GM19452 (cell line): Measurements from ENCODE around the gene TXNRD2.
"Not testable (repeated sequence)": the region's sequence is repeated elsewhere in the genome, so short reads cannot be mapped to it uniquely, and the experiment has no call there.

Source experiments
- ATAC-seq: cut with Tn5 transposase; IDR thresholded peaks from one replicate; pipeline ENCODE4 v1.9.1; 2021; ENCODE audit not compliant: unreplicated experiment

TXNRD2 gene

DNA sequence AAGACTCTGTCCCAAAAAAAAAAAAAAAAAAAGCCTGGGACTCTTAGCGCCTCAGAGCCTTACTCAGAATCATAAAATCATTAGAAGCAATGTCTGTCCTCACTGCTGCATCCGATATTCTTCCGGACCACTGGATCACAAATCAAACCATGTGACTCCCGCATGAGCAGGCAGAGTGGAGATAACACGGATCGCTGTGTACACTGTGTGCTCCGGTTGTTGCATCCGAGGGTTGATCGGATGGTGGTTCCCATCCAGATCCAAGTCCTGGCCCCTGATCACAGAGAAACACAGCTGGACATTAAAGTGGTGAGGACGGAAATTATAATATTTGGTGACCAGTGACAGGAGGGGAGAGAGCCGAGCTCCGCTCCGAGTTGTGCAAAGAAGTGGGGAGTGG lies 9.7 kb upstream of the TXNRD2 start:
- no peak for ATAC-seq

DNA sequence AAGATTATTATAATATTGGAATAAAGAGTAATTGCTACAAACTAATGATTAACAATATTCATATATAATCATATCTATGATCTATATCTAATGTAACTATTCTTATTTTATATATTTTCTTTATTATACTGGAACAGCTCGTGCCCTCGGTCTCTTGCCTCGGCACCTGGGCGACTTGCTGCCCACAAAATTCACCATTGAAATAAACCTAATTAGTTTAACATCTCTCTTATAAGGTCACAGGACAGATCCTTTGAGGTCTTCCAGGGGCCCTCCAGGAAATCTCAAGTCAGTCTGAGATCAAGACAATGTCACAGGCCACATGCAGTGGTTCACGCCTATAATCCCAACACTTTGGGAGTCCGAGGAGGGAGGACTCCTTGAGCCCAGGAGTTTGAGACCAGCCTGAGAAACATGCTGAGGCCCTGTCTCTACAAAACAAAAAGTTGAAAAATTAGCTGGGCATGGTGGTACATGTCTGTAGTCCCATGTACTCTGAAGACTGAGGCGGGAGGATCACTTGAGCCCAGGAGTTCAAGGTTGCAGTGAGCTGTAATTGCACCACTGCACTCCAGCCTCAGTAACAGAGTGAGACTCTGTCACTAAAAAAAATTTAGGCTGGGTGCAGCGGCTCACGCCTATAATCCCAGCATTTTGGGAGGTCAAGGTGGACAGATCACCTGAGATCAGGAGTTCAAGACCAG lies 6.6 kb upstream of the TXNRD2 start:
- no peak for ATAC-seq

DNA sequence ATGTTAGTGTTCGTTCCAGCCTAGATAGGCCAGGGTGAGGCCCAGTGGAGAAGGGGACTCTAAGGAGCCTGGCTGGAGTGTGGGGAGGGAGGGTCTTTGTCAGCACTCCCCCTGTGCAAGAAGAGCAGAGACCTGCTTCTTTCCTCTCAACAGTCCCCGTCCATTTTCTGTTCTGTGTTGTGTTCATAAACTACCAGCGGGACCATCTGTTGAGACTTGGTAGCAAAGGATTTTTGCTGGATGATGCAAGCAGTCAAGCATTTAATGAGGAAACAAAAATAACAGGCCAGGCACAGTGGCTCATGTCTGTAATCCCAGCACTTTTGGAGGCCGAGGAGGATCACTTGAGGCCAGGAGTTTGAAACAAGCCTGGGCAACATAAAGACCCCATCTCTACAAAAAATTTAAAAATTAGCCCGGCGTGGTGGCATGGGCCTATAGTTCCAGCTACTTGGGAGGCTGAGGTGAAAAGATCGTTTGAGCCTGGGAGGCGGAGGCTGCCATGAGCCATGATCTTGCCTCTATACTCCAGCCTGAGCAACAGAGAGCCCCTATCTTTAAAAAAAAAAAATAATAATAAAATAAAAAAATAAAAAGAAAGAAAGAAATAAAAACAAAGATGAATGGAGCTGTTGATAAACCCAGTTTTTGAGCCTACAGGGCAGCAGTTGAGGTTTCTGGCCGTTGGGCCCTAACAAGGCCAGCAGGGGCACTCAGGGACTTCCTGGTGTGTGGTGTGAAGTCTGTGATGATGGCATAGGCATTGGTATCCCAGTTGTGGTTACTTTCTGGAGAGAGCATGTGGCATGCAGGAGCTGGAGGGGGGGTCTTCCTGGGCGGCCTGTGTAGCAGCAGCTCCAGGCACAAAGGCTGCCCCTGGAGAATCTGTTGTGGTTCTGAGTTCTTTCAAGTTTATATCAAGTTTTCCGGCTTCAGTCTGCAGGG lies 1.7 kb upstream of the TXNRD2 start:
- ATAC-seq = no peak

DNA sequence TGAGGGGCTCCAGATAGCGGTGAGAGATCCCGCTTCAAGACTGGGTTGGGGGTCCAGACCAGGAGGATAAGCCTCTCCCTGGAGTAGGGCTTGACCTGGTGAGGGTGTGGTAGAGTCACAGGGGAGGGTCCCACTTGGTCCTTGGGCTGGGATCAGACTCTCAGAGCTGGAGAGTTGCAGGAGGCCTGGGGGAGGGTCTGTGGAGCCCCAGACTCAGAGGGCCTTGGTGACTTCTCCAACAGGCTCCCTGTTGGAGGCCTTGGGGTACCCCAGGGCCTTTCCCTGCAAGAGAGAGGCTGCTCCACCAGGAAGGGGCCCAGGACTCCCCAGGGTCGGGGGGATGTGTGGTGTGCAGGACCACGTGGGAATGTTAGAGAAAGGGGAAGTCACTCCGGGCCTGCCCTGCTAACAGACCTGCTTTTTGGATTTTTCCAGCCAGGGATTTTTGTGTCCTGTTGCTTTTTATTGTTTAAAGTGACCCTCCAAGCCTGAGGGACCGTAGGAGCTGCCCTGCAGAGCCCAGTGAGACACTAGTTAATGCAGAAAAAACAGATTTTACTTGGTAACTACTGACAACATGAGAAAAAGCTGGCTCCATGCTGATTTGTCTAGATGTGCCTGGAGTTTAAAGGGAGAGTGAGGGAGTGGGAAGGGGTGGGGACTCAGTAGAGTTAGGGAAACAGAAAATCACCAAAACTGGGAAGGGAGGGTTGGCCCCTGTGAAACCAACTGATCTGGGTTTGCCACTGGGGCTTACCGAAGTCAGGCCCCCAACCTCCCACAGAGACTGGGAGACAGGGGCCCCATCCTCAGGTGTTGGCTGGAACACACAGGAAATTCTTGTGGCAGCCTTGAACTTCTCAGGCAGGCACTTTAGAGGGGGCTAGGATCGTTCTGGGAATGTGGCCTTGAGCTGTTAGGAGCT lies 801 bp upstream of the TXNRD2 start:
- no peak for ATAC-seq

DNA sequence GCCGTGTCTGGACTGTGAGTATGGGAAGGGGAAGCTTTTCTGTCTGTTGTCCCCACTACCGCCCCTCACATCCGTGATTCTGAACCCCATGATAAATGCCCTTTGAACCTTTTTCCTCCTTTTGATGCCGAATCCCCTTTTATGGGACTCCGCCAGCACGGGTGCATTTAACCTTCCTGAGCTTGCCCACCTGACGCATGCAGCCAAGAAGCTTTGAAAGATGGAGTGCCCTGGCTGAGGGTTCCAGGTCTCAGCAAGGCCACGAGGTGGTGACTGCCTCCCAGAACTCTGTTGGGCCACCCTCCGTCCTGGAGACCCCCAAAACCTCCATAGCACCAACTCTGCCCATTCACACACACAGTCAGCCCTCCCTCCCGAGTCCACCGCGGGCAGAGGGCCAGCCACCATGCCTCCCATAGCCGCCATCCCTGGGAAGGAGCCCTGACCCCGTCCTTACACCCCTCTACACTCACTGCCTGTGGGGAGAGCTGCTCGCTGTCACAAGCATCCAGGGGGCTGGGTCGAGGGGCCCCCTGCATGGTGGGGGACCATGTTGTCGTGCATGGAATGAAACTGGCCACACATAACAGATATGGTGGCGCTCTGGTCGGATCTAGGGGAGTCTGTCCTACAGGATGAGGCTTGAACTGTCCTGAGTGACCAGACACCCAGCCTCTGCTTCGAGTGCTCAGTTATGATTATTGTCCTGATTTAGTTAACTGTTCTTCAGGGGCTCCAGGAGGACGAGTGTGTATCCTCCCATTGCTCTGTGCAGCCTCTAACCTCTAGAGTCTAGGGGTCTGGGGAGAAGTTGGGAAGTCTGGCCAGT lies 868 bp downstream of the TXNRD2 start:
- no peak for ATAC-seq

DNA sequence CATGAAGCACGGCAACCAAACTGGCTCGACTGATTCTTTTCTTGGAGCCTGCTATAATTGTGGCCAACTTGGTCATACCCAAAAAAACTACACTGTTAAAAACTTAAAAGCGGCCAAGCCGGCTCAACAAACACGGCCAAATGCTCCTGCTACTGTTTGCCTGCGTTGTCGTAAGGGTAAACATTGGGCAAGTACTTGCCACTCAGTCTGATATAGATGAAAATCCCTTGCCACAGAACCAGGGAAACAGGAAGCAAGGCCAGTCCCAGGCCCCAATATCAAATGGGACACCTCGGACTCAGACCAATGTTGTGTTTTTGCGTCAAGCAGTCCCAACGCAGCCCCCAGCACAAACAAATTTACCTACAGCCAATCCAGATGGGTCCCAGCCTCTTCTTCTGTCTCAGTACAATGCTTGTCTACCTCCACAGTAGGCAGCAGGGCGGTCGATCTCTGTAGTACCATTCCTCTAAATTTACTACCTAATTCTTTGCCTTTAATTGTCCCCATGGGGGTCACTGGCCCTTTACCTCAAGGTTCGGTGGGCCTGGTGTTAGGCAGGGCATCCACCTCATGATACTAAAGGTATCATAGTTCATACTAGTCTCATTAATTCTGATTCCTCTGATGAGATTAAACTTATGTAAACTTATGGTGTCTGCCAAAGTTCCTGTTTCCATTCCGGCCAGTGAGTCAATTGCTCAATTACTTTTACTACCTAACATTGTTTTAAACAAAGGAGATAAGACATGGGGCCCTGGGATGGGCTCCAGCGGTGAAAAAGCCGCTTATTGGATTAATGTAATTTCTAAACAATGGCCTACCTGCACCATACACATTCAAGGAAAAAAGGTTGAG lies 3.8 kb downstream of the TXNRD2 start:
- no peak for ATAC-seq

DNA sequence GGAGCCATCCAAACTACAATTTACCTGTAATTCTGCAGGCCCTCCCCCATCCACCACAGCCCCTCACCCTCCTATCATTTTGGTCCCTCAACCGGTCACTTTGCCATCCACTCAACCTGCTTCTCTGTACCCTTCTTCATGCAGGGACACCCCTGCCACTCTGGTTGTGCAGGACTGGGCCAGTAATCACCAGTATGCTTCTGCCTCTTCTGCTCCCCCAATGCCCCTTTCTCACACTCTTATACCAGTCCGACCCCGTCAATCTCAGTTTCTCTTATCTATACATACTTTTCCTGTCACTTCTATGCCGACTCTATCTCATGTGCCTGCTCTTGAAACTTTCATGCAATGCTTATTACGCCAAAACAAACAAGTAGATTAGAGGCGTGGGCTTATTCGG lies 5.1 kb downstream of the TXNRD2 start:
- ATAC-seq = no peak

DNA sequence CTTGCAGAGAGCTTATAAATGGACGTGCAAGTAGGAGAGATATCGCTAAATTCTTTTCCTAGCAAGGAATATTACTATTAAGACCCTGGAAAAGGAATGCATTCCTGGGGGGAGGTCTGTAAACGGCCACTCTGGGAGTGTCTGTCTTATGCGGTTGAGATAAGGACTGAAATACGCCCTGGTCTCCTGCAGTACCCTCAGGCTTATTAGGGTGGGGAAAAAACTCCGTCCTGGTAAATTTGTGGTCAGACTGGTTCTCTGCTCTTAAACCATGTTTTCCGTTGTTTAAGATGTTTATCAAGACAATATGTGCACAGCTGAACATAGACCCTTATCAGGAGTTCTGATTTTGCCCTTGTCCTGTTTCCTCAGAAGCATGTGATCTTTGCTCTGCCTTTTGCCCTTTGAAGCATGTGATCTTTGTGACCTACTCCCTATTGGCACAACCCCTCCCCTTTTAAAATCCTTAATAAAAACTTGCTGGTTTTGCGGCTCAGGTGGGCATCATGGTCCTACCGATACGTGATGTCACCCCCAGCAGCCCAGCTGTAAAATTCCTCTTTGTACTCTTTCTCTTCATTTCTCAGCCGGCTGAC lies 6.4 kb downstream of the TXNRD2 start:
- not testable (repeated sequence) for ATAC-seq

DNA sequence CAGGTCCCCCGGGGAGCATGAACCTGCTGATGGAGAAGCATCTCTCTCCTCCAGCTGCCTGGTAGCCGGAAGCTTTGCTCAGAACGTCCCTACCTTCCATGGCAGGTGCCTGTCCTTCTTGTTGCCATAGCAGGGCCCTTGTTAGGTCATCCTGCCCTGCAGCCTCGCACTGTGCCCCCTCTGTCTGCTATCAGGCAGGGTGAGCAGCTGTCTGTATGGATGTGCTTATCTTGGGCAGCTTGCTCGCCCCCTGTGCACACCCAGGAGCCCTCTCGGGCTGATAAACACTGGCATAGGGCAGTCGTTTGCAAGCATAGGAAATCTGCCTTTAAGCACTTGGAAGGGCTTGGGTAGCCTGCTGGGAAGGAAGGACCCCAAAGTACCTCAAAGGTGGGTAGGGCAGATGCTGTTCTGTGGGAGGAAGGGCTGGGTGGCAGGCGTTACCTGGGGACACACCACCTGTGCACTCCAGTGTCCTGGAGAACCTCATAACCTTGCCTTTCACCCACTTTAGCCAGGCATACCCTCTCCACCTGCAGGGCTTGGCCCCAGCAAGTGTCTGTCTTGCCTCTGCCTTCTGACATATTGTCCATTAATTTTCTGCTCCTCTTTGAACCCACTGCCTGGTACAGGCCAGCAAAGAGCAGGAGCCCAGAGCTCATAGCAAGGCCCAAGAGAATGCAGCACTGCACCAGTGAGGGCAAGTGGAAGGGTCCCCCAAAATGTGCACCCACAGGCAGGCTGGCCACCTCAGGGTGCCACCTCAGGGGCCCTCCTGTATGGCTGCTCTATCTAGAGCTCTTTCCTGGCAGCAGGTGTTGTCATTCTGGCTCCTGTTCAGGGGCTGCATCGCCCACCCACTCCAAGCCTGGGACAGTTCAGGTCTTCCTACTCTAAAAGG lies 8.0 kb downstream of the TXNRD2 start:
- ATAC-seq = no peak

DNA sequence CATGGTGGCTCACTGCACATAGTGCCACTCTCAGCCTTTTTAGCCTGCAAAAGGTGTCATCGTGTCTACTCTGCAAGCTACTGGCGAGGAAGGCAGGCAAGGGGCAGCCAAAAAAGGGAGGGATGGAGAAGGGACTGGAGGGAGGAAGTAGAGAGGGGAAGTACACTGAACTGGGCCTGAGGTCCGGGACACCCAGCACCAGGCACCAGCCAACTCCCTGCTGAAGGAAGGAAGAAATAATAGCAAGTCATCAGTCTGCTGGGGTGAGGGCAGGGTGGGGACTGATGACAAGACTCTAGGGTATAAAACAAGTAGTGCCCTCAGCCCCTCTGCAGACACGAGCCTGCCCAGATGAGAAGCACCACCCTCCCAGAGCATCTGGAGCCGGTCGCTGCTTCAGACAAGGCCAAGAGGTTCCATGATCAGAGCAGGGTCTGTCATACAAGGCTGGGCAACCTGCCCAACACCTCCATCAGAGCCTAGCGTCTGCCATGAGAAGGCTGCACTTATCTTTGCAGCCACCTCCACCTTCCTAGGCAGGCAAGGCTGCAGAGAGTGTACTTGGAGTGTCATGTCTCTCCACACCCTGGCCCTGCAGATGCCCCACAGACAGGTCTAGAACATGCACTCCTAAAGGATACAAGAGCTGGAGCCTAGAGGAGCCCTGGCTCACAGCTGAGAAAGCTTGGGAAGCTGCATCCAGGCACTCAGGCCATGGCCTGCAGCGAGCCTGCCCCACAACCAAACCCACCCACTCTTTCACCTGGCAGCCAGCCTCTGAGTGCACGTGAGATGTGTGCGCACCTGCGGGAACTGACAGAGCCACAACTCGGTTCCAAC lies 9.0 kb downstream of the TXNRD2 start:
- ATAC-seq = no peak

DNA sequence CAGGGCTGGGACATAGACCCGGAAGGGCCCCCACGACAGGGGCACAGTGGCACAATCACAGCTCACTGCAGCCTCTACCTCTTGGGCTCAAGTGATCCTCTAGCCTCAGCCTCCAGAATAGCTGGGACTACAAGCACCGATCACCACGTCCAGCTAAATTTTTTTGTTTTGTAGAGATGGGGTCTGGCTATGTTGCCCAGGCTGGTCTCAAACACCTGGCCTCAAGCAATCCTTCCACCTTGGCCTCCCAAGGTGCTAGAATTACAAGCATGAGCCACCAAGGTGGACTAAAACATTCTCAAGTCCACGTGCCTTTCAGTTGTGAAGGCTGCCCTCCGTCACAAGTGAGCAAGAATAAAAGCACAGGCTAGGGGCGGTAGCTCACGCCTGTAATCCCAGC lies 10.1 kb downstream of the TXNRD2 start:
- no peak for ATAC-seq

DNA sequence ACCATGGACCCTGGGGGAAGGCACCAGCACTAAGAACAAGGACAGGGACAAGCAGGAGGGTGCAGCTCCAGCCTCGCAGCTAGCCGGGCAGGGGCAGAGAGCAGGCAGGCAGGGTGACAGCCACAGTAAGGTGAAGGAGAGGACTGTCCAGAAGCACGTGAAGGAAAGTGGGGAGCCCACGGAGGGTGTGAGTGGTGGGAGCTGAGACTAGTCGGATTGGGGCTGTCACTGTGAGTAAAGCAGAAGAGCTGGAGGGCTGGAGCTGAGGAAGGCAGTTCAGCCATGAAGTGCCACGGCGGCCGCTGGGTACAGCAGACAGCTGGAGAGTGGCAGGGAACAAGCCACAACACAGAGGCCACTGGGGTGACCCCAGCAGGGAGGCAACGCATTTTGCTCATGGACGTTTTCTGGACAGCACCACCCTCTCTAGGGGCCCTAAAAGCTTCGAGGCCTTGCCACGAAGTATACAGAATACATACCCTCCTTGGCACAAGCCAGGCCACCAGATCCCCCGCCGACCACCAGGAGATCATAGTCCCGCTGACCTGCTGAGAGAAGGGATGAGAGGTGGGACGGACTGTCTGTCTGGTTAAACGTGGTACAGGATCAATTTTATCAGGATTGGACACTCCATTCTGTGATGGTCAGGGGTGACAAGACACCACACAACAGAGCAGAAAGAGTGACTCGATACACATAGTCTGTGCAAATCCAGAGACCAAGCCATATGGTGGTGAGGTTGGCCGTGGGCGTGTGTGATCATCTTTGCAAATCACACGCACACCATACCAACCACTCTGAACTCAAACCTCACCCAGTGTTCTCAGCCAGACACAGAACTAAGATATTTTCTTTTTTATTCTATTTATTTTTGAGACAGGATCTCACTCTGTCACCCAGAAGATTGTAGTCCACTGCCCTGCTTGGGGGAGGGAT lies 10.8 kb downstream of the TXNRD2 start:
- ATAC-seq = no peak

DNA sequence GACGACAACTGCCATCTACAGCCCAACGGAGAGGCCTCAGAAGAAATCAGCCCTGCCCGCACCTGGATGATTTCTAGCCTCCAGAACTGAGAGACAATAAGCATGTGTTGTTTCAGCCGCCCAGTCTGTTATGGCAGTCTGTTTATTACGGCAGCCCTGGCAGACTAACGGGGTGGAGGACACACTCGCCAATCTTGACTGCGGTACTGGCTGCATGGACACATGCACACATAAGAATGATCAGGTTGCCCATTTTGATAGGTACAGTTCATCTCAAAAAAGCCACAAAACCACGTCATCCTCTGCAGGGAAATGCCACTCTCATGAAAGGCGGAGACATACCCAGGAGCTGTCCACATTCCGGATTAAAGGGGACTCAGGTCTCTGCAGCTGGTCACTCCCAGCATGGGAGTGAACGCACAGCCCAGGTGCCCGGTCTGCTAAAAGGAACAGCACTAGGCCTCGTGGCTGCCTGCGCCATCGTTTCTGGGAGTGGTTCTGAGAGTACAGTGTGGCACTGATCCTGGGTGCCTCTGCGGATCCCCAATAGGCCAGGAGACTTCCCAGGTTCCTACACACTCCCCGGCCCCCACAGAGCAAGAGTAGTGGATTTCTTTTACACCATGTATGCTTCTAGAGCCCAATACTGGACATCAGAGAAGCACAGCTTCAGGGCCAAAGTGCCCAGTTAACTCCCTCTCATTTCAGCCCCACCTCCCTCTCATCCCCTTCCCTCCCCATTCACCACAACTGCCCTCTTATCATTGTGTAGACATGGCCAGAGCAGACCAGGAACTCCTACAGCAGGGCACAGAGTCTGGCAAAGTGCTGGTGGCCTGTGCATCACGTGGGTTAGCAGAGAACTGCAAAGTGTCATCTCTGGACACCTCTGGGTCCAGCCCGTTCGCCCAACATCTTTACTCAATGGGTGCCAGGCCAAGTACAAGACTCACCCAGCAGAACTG lies 11.8 kb downstream of the TXNRD2 start:
- ATAC-seq = no peak

DNA sequence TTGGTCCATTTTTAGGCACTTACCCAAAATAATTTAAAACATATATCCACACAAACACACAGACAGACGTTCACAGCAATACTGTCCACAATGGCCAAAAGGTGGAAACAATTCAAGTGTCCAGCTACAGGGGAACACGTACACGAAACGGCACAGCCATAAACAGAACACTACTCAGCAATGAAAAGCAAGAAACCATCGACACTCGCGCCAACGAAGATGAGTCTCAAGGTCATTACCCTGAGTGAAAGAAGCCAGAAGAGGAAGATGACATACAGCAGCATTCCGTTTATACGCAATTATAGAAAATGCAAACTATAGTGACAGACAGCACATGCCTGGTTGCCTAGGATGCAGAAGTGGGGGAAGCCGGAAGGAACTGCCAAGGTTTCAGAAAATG lies 13.4 kb downstream of the TXNRD2 start:
- no peak for ATAC-seq

DNA sequence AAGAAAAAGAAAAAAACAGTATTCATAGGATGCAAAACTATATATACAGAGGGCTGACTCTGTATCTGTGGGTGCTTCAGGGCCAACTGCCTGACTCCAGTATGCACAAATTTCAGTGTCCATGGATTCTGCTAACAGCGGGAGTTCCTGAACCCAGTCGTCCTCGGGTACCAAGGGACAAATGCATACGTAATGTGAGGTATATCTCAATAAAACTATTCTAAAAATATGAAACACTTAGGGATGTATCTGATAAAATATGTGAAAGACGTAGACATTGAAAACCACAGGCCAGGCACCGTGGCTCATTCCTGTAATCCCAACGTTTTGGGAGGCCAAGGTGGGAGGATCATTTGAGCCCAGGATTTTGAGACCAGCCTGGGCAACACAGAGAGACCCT lies 13.9 kb downstream of the TXNRD2 start:
- ATAC-seq = no peak
